Stimulated activated CD8-positive, alpha-beta memory T cell treated with anti-CD3 and anti-CD28 coated beads, Interleukin-12 subunit alpha, Interleukin-12 subunit beta, amount 100 ng/mL, for 4 hours (primary cell): ENCODE results near the gene TEK.
"Not testable (repeated sequence)": the region's sequence is repeated elsewhere in the genome, so short reads cannot be mapped to it uniquely, and the experiment has no call there.

ENCODE experiments used
- DNase-seq: peaks from one replicate; pipeline ENCODE4 v3.0.0-alpha.2; 2020; ENCODE audit warnings: low read depth

TEK gene

GRCh38 chr9:27227192-27227591, 118.2 kb downstream of the TEK start:
- no peak for DNase-seq

- DNase-seq = not testable (repeated sequence)
Observed at GRCh38 chr9:27239648-27240047, 130.6 kb downstream of the TEK start.

GRCh38 chr9:27247756-27248155, 138.7 kb downstream of the TEK start:
- no peak for DNase-seq

GRCh38 chr9:27248702-27249101, 139.7 kb downstream of the TEK start:
- no peak for DNase-seq

GRCh38 chr9:27258662-27259061, 149.6 kb downstream of the TEK start:
- DNase-seq = no peak

- no peak for DNase-seq
Observed at GRCh38 chr9:27260789-27261516, 151.9 kb downstream of the TEK start.

GRCh38 chr9:27261517-27262211, 152.6 kb downstream of the TEK start:
- DNase-seq = no peak

- DNase-seq = no peak
Observed at GRCh38 chr9:27272103-27272502, 163.1 kb downstream of the TEK start.

GRCh38 chr9:27273186-27273585, 164.2 kb downstream of the TEK start:
- no peak for DNase-seq

- DNase-seq = no peak
Observed at GRCh38 chr9:27276193-27277030, 167.4 kb downstream of the TEK start.

- DNase-seq = no peak
Observed at GRCh38 chr9:27278374-27278773, 169.3 kb downstream of the TEK start.

- DNase-seq = no peak
Observed at GRCh38 chr9:27279611-27280010, 170.6 kb downstream of the TEK start.
